RKO (cell line): ENCODE measurements around the gene FAM216A.
"Not testable (repeated sequence)": the region's sequence is repeated elsewhere in the genome, so short reads cannot be mapped to it uniquely, and the experiment has no call there.

Experiments used
- DNase-seq: peaks from one replicate; pipeline ENCODE4 v3.0.0-alpha.2; 2016; ENCODE audit warnings: low spot score

The FAM216A gene, protein sequence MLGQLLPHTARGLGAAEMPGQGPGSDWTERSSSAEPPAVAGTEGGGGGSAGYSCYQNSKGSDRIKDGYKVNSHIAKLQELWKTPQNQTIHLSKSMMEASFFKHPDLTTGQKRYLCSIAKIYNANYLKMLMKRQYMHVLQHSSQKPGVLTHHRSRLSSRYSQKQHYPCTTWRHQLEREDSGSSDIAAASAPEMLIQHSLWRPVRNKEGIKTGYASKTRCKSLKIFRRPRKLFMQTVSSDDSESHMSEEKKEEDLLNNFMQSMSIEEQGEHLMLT

DNA sequence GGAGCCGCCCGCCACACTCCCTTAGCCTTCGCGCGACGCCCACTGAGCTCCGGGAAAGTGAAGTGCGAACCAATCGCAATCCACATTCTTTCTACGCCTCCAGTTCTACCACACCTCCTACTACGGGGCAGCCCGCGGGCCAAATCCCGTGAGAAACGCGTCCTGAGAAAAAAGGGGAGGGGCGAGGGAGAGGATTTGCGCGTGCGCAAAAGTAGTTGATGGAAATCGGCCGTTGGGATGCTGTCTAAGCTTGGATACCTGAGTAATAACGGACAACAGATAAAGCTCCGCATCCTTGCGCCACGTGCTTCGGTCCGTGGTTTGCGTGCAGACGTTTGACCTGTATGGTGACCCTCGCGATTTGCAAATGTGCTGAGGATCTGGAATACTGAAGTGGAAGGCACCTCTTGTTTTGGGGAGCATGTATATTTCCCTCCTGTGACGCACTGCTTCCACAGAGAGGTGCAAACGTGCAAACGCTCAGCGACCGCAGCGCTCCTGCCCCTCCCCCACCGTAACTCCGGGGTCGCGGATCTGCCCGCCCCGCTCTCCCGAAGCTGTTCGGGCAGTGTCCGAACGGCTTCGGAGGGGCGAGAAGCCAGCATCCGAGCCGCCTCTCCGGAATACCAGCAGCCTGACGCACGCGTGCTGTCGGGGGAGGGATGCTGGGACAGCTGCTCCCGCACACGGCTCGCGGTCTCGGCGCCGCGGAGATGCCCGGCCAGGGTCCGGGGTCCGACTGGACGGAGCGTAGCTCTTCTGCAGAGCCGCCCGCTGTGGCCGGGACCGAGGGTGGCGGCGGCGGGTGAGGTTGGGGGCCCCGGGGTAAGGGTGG, at the start of gene FAM216A, which contains the start of gene GPN3:
Gene FAM216A, plus strand, starts transcription at position 632 of the 835 bp plus-strand sequence. Its CDS starts 31 bp downstream, at position 663.
Gene GPN3, minus strand, starts transcription at position 44 of the 835 bp plus-strand sequence. CDS start 54 bp downstream, outside the sequence.
- DNase-seq: peak; percentile 98

DNA sequence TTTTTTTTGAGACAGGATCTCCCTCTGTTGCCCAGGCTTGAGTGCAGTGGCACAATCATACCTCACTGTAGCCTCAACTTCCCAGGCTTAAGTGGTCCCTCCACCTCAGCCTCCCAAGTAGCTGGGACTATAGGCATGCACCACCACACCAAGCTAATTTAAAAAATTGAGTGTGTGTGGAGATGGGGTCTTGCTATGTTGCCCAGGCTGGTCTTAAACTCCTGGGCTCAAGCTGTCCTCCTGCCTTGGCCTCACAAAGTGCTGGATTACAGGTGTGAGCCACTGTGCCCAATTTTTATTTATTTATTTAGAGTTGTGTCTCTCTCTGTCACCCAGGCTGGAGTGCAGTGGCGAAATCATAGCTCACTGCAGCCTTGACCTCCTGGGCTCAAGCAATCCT, 48.0 kb upstream of the FAM216A start:
- not testable (repeated sequence) for DNase-seq

DNA sequence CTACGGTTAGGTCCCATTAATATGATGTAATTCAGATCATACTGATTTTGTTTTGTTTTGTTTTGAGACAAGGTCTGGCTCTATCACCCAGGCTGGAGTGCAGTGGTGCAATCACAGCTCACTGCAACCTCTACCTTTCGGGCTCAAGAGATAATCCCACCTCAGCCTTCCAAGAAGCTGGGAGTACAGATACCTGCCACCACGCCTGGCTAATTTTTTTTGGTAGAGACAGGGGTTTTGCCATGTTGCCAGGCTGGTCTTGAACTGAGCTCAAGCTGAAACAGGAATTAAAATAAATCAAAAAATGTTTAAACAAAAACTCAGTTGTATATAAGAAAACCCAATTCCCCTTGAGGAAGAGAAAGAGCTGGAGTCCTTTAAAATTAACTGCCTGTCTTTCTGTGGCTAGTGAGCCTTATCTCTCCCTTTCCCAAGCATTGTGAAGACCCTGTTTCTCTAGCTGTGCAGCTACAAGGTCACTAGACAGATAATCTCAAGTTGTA, 47.4 kb upstream of the FAM216A start:
- no peak for DNase-seq

DNA sequence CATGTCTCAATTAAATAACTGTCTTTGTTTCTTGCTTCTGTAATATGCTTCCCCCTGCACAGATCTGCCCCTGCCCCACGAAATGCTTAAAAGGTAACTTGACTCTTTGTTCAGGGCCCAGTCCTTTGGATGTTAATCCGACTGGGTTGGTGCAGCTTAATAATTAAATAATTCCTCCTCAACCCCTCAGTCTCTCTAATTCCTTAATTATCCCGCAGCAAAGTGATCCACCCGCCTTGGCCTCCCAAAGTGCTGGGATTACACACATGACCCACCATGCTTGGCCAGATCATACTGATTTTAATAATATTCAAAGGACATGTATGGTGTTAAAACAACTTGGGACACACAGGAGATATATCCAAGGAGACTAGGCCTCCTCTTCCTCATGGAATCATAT, 46.9 kb upstream of the FAM216A start:
- DNase-seq: no peak

DNA sequence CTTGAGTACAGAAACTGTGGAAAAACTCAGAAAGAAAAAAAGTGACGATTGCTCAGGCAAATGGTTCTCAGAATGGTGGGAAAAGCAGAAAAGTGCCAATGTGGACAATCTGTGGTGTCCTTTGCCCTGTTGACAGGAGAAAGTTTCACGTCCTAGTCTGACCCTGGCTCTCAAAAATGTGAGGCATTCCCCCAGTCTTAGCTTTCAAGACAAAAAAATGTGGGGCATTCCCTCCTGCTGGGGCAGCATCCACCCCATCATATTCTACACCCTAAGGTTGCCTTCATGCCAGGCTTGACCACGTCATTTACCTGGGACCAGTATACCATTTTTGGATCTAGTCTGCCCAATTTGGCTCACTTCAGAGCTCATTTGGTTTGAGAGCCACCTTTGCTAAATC, 44.4 kb upstream of the FAM216A start:
- no peak for DNase-seq

DNA sequence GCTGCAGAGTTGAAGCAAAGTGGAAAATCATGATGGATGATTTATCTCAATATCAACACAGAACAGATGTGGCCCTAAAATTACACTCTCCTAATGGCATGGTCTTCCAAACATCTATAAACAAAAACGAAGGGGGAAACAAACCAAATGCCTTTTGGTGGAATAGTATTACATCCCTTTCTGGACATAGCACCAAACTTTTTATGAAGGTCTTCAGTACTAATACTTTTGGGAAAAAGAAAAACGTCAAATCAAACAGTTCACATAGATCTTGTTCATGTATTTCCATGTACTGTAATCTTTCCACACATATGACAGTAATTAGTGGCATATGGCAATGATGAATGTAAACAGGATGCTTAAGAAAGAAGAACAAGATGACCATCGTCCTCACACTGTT, 42.2 kb upstream of the FAM216A start:
- DNase-seq: no peak

DNA sequence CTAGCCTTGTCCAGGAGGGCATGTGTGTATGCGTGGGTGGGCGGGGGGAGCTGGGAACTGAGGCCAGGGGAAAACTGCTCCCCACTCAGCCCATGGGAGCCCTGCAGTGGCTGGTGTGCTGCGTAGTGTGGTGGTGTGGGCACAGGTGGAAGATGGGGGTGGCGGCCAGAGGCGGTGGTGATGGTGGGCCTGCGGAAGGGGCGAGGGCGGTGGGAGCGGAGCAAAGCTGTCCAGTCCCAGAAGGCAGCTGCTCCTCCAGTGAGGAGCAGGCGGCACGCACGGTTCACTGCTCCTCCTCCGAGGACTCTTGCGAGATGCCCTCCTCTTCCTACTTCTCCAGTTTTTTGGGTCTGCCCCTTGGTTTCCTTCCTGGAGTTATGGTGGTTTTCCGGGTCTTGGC, 39.0 kb upstream of the FAM216A start:
- DNase-seq: not testable (repeated sequence)

DNA sequence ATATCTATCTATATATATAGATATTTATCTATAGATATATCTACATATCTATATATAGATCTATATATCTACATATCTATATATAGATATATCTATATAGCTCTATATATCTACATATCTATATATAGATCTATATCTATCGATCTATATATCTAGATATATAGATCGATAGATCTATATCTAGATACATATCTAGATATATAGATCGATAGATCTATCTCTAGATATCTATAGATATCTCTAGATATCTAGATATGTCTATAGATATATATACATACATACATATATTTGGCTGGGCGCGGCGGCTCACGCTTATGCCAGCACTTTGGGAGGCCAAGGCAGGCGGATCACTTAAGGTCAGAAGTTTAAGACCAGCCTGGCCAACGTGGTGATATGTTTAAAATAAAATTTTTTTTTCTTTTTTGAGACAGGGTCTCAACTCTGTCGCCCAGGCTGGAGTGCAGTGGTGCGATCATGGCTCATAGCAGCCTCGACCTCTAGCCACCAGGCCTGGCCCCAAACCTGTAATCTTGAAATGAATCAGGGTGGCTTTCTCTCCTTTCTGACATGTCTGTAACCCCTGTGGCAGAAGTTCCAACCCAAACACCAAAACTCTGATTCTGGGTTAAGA, 36.6 kb upstream of the FAM216A start:
- DNase-seq: no peak

DNA sequence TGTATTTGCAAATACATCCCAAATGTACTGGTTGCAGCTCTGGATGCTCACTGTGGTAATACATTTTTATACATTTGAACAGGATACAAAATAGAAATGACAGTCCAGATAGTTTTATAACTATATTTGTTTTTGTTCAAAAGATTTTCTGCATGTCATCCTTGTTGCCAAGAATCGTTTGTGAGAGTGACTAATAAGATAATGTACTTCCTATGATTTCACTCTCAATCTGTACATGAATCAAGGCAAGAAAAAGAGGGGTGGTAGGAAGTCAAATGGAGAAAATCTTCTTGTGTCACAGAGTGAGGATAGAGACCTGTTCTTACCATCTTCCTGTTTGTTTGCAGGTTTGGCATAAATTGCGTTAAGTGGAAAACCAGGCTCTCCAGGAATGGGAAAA, 32.4 kb upstream of the FAM216A start:
- DNase-seq: peak; percentile 51

DNA sequence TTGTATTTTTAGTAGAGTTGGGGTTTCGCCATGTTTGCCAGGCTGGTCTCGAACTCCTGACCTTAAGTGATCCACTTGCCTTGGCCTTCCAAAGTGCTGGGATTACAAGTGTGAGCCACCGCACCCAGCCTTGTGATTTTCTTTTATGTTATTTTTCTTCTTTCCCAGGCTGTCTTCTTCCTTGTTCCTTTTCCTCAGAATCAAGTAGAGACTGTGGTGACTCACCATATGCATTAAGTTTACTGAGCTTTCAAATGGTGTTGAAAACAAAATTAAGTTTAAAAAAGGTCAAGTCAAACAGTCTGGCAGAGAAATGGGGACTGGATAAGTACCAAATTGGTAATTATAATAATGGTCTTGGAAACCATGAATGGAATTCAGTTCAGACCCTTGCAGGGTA, 24.2 kb upstream of the FAM216A start:
- no peak for DNase-seq

DNA sequence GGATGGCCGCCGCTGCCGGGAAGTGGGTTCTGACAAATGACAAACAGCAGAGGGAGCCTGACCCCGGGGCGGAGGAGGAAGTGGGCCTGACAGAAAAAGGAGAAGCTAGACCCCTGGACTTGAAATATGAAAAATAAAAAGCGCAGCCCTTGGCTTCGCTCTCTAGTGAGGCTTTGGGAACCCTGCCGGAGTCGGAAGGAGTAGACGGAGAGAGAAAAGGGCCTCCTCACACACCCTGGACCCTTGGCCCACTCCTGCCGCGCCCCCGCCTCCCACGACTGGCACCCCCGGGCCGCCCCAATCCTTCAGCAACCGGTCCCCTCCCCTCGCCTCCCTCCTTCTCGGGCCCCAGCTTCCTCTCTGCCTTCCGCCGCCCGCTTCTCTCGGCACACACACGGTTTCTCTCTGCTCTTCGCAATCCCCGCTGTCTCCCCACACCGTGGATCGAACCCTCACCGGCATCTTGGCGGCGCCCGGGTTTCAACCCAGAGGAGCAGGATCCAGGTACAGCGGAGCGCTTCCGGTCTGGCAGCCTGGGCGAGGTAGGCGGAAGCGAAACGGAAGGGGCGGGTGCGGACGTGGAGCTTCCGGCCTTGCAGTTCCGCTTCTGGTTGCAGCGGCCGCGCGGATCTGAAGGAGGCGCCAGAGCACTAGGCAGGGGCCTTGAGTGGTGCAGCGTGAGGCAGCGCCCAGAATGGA, 18.7 kb upstream of the FAM216A start, which contains the start of gene ARPC3:
Gene ARPC3, minus strand, starts transcription at position 539 of the 699 bp plus-strand sequence. Its CDS starts 77 bp downstream, at position 462.
- peak; percentile 100 for DNase-seq

DNA sequence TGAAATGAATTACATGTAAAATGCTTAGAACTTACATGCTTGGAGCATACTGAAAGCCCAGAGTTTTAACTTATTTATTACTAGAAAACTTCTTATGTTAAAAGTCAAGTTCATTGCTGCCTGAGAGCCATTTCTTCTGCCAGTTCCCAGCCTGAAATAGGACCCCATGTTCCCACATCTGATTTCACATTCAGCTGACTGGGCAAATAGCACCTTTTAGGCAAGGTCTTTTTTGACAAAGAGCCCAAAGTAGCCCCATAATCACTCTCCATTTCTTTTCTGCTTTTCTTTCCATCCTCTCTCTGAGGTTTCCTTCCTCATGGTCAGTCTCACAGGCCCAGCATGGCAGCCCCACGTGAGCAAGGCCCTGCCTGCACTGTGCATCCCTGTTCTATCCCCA, 17.4 kb upstream of the FAM216A start:
- DNase-seq: no peak

DNA sequence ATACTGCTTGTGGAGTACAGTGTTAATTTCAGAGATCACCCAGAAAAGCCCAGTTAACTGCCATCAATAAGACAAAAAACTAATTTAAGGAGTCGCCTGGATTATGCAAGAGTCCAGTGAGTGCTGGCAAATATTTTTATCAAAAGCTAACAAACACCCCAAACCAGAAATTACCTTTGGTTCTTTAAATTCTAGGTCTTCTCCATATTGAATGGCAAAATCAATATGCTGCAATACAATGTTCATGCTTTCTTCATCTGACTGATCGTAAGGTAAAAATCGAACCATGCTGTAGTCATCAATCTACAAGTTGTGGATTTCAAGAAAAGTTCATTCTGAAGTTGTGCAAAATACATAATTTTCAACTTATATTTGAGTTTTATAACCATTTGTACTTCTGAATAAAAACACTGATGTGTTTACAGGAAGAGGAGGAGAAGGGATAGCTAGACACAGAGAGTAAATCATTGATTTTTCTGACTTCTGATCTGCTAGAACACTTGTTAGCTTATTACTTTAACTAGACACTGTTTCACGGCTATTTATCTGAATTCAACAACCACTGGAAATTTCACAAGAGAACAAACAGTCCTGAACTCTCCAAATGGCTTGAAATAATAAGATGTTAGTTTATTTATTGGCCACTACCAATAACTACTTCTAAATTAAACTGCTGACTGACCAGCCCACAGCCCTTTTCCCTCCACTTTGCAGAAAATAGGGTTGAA, 14.9 kb upstream of the FAM216A start:
- DNase-seq: no peak

DNA sequence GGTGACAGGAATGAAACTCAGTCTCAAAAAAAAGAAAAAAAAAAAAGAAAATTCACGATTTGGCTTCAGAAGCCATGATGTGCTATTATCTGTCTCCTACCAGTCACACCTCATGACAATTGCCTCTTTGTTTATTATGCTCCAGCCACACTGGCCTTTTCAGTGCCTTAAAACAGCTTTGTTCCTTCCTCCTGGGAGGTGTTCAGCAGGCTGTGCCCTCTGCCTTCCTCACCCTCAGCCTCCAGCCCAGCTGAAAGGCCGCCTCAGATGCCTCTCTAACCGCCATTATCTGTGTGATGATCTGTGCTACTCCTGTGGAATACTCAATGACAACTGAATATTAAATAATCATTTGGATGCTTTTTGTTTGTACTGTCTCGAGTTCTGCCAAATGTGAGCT, 9.9 kb upstream of the FAM216A start:
- no peak for DNase-seq

DNA sequence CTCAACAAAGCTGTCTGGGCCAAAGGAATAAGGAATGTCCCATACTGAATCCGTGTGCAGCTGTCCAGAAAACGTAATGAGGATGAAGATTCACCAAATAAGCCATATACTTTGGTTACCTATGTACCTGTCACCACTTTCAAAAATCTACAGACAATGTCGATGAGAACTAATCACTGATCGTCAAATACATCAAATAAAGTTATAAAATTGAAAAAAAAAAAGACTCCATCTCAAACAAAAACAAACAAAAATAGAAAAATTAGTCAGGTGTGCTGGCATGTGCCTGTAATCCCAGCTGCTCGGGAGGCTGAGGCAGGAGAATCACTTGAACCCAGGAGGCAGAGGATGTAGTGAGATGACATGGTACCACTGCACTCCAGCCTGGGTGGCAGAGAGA, 7.5 kb upstream of the FAM216A start:
- DNase-seq: not testable (repeated sequence)

DNA sequence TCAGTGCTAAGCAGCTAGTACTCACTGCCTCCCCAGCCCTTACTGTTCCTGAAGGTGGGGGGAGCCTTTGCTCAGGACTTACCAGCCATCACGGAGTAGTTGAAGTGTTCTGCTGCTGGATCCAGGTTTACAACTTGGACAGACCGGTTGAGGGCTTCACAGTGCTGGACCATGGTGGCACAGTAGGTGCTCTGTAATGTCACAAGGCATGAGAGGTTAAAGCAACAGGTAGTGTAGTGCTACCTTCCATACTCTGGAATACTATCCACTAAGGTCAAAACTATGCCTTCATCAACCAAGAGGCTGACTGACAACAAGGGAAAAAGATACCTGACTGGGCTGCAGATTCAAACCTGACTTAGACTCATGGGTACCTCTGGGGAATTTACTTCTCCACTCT, 3.6 kb upstream of the FAM216A start:
- DNase-seq: no peak

DNA sequence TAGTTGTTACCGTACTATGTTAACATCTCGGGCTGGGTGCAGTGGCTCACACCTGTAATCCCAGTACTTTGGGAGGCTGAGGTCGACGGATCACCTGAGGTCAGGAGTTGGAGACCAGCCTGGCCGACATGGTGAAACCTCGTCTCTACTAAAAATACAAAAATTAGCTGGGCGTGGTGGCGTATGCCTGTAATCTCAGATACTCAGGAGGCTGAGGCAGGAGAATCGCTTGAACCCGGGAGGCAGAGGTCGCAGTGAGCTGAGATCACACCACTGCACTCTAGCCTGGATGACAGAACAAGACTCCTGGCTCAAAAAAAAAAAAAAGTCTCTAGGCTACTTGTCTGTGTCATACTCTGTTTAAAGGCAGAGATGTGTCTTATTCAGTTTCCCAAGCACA, 2.9 kb upstream of the FAM216A start:
- DNase-seq: not testable (repeated sequence)

DNA sequence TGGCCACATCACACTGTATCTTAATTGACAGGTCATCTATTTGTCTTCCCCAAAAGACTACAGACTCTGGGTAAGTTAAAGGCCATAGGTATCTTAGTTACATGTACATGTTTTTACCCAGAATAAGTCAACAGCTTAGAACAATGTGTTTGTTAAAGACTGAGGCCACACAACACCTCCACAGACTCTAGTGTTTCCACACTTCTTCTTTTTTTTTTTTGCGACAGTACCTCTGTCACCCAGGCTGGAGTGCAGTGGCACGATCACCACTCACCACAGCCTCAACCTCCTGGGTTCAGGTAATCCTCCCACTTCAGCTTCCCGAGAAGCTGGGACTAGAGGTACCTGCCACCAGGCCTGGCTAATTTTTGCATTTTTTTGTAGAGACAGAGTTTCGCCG, 1.9 kb upstream of the FAM216A start:
- DNase-seq: no peak

DNA sequence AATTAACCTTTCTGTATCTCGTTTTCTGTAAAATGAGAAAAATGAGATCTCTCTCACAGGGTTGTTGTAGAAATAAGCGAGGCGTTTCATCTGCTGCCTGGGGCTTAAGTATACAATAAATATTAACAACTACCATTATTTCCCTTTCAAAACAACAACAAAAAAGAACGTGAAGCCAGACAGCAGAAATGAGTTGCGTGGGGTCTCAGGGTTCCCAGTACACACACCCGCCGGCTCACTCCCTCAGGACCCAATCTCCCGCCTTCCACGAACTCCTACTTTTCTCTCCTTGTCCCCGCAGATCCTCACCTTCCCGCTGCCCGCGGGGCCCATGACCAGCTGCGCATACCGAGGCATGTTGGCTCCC, 815 bp upstream of the FAM216A start:
- DNase-seq: no peak

DNA sequence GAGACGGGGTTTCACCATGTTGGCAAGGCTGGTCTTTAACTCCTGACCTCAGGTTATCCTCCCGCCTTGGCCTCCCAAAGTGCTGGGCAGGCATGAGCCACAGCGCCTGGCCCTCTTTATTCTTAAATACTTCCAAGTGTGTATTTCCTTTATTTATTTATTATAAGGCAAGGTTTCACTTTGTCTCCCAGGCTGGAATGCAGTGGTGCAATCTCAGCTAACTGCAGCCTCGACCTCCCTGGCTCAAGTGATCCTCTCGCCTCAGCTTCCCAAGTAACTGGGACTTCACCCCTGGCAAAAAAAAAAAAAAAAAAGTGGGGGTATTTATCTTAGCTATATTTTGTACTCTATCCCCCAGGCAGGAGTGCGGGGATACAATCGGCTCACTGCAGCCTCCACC, 6.8 kb downstream of the FAM216A start:
- DNase-seq: no peak

DNA sequence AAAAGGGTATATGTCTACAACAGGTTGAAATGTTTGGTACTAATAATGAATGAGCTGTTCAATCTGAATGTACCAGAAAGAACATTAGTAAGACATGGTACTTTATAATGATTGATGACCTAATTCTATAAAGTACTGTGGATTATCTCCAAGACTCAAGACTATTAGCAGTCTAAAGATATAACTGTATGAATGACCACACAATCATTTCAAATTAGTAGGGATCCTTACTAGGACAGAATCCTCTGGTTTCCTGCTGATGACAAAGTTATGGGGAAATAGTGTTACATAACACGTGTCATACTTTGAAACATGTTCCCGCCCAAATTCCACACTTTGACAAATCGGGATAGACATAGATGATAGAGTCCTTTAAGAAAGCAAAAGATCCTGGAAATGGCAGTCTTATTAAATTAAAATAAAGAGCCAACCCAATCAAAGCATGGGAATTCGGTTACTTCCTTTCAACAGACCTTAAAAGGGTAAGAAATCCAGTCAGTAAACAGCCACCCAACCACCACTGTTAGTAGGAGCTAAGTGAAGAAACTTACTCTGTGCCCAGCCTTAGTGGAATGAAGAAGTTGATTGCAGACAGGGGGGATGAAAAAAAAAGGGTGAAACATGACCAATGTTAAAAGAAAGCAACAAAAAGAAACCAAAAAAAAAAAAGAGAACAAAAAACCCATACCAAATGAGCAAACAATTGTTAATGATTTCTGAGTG, 30.5 kb downstream of the FAM216A start:
- peak; percentile 87 for DNase-seq
